ENCODE results near the gene OR1B1.

GRCh38 chr9:122657527-122657926 is at the start of gene OR1B1:
- no peak for TF ChIP-seq CTCF (IDR thresholded peaks at IDR 0.05)
- no peak for TF ChIP-seq POLR2A (IDR thresholded peaks at IDR 0.05)

Data from tibial nerve (tissue), 3 donors.